ENCODE results near the gene PROC.

PROC gene

GRCh38 chr2:127463155-127463991 is 45.1 kb downstream of the PROC start:
- no peak for DNase-seq

GRCh38 chr2:127464470-127465257 is 46.4 kb downstream of the PROC start:
- no peak for DNase-seq

DNA sequence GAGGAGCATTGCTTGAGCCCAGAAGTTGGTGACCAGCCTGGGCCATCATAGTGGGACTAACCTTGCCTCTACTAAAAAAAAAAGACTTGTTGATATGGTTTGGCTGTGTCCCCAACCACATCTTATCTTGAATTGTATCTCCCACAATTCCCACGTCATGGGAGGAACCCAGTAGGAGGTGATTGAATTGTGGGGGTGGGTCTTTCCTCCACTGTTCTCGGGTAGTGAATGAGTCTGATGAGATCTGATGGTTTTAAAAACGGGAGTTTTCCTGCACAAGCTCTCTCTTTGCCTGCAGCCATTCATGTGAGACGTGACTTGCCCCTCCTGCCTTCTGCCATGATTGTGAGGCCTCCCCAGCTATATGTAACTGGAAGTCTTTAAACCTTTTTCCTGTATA is 47.0 kb downstream of the PROC start:
- no peak for DNase-seq

- DNase-seq, result no peak
Observed at GRCh38 chr2:127469051-127469450, 50.8 kb downstream of the PROC start.

DNA sequence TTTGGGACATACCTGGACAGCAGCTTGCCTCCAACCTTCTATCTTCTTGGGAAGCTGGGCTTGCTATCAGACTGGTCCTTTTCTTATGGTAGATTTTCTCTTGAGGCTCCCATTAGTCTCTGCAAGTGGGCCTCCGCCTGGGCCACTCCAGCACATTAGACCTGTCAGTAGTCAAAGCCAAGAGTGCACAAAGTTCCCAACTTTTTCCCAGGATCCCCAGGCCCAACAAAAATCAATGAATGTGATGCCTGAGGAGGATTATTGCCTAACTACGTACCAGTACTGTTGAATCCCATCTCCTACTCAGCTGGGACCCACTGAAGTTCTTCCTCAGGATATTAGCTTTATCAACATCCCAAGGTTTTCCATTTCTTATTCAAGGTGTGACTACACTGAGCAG is 51.7 kb downstream of the PROC start:
- DNase-seq, result no peak

GRCh38 chr2:127471286-127471988 is 53.2 kb downstream of the PROC start:
- no peak for DNase-seq

- no peak for DNase-seq
Observed at GRCh38 chr2:127472268-127472667, 54.0 kb downstream of the PROC start.

GRCh38 chr2:127475788-127476187 is 57.6 kb downstream of the PROC start:
- DNase-seq, result no peak

All from NCI-H226 (cell line).